ENCODE results near the gene MT1G.
"Not testable (repeated sequence)": the region's sequence is repeated elsewhere in the genome, so short reads cannot be mapped to it uniquely, and the experiment has no call there.

Gene MT1G

DNA sequence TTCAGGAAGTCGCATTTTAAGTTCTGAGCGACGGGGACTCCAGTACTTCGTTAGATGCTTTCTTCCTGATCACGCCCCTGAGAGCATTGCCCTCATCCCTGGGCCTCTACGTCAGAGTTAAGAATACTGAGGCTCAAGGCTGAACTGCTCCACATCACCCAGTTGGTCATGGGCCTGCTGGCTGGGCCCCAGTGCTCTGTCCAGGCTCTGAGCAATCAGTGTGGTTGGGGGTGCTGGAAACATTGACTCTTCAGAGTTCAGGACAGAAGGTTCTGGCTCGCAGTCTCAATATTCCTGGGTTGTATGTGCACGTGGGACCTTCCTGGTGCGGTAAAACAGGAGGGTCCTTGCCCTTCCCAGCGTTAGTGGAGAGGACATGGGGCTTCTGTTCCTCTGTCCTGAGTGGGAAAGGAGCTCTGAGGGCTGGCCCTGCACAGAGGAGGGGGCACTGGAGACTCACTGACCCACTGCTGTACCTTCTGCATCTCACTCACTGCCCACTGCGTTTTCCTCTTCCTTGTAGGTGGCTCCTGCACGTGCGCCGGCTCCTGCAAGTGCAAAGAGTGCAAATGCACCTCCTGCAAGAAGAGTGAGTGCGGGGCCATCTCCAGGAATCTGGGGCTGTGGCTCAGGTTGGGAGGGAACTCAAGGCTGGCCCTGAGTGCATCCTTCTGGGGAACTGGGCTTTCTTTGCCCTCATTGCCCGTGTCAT lies 41.8 kb downstream of the MT1G start:
- Histone ChIP-seq H3K27me3 (ENCODE audit: control insufficient read depth in 1 of 2, insufficient read depth in 2 of 2, low read length in 2 of 2) (no peaks in the 10 kb centered on the region), H3K9ac (ENCODE audit: low read length in 2 of 2) (peak overlapping the region; percentile 95 to 97), H3K9me3 (ENCODE audit: control insufficient read depth in 2 of 2, low read length in 2 of 2) (no peaks in the 10 kb centered on the region), H3K4me3 (ENCODE audit: low read length in 2 of 2) (peak overlapping the region; percentile 91 to 96), H3K27ac (ENCODE audit: low read length) (peak overlapping the region; percentile 96), H3K36me3 (ENCODE audit: control insufficient read depth in 2 of 2, insufficient read depth in 2 of 2, low read length in 2 of 2) (no peaks in the 10 kb centered on the region), H3K4me1 (ENCODE audit: control insufficient read depth, insufficient read depth, low read length) (peaks cover 17% of the 10 kb centered on the region)

DNA sequence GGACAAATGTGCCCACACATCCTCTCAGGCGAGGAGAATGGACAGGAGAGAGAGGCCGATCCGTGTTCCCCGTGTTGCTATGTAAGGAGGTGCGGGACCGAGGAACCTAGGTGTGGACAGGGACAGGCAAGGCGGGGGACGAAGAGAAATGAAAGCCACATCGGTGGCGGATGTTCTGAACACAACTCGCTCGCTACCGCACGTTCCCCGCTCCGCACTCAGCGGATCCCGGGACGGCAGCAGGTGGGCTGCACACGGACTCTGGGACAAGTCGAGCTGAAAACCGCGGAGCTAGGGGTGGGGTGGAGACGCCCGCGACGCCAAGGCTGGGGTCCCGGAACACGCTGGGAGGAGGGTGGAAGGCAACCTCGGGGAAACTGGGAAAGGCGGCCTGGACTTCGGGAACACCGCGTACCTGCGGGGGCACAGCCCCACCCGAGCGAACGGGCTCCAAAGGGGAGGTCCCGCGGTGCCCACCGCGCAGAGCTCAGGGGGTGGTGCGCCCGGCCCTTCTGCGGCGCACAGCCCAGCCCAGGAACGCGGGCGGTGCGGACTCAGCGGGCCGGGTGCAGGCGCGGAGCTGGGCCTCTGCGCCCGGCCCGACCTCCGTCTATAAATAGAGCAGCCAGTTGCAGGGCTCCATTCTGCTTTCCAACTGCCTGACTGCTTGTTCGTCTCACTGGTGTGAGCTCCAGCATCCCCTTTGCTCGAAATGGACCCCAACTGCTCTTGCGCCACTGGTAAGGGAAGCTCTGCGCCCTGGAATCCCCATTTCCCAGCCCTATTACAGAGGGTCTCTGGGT lies 42.5 kb downstream of the MT1G start, which contains the start of gene MT1E:
MT1E (plus strand) TSS at position 642 of the 803 bp plus-strand sequence; CDS start at position 713, 71 bp downstream.
- Histone ChIP-seq H3K27ac (ENCODE audit: low read length) (peak within 1 kb of the TSS; percentile 96), H3K9me3 (ENCODE audit: control insufficient read depth in 2 of 2, low read length in 2 of 2) (no peaks in the 10 kb centered on the region), H3K9ac (ENCODE audit: low read length in 2 of 2) (peak within 1 kb of the TSS; percentile 95 to 97), H3K36me3 (ENCODE audit: control insufficient read depth in 2 of 2, insufficient read depth in 2 of 2, low read length in 2 of 2) (no peaks in the 10 kb centered on the region), H3K27me3 (ENCODE audit: control insufficient read depth in 1 of 2, insufficient read depth in 2 of 2, low read length in 2 of 2) (no peaks in the 10 kb centered on the region), H3K4me1 (ENCODE audit: control insufficient read depth, insufficient read depth, low read length) (peaks cover 17% of the 10 kb centered on the region), H3K4me3 (ENCODE audit: low read length in 2 of 2) (peak within 1 kb of the TSS; percentile 91 to 96)

DNA sequence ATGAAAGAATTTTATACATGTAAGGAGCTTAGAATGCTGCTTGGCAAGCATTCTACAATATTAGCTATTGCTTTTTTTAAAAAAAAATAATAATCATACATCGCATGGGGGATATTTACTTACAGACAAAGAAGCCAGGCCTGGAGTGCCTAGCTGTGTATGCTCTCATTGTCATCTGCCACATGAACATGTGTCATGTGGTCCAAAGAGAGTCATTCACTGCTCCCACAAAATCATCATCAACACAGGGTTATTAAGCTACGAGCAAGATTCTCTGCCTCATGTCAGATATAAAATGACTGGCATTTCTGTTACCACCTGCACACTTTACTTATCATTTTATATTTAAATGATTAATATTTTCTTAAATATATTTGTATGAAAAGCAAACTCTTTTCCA lies 44.2 kb downstream of the MT1G start:
- no peak overlapping the region for H3K9ac ChIP-seq (ENCODE audit: low read length in 2 of 2)

DNA sequence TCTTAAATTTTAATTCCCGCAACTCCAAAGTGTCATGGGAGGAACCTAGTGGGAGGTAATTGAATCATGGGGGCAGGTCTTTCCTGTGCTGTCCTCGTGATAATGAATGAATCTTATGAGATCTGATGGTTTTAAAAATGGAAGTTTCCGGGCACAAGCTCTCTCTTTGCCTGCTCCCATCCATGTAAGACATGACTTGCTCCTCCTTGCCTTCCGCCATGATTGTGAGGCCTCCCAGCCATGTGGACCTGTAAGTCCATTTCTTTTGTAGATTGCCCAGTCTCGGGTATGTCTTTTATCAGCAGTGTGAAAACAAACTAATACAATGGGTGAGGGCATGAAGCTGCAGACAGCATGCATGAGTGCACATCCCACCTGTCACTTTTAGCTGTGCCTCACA lies 44.7 kb downstream of the MT1G start:
- peaks cover 23% of the 10 kb centered on the region for H3K4me1 ChIP-seq (ENCODE audit: control insufficient read depth, insufficient read depth, low read length)
- H3K36me3 ChIP-seq (ENCODE audit: control insufficient read depth in 2 of 2, insufficient read depth in 2 of 2, low read length in 2 of 2); H3K27me3 ChIP-seq (ENCODE audit: control insufficient read depth in 1 of 2, insufficient read depth in 2 of 2, low read length in 2 of 2); H3K9ac ChIP-seq (ENCODE audit: low read length in 2 of 2); H3K4me3 ChIP-seq (ENCODE audit: low read length in 2 of 2); H3K27ac ChIP-seq (ENCODE audit: low read length); H3K9me3 ChIP-seq (ENCODE audit: control insufficient read depth in 2 of 2, low read length in 2 of 2): not testable (repeated sequence)

More for the DNA sequence above, 44.2 kb downstream of the MT1G start:
- Histone ChIP-seq H3K4me1 (ENCODE audit: control insufficient read depth, insufficient read depth, low read length) (peaks cover 20% of the 10 kb centered on the region), H3K27ac (ENCODE audit: low read length) (no peak overlapping the region), H3K27me3 (ENCODE audit: control insufficient read depth in 1 of 2, insufficient read depth in 2 of 2, low read length in 2 of 2) (no peaks in the 10 kb centered on the region), H3K36me3 (ENCODE audit: control insufficient read depth in 2 of 2, insufficient read depth in 2 of 2, low read length in 2 of 2) (no peaks in the 10 kb centered on the region), H3K4me3 (ENCODE audit: low read length in 2 of 2) (no peak overlapping the region), H3K9me3 (ENCODE audit: control insufficient read depth in 2 of 2, low read length in 2 of 2) (no peaks in the 10 kb centered on the region)

DNA sequence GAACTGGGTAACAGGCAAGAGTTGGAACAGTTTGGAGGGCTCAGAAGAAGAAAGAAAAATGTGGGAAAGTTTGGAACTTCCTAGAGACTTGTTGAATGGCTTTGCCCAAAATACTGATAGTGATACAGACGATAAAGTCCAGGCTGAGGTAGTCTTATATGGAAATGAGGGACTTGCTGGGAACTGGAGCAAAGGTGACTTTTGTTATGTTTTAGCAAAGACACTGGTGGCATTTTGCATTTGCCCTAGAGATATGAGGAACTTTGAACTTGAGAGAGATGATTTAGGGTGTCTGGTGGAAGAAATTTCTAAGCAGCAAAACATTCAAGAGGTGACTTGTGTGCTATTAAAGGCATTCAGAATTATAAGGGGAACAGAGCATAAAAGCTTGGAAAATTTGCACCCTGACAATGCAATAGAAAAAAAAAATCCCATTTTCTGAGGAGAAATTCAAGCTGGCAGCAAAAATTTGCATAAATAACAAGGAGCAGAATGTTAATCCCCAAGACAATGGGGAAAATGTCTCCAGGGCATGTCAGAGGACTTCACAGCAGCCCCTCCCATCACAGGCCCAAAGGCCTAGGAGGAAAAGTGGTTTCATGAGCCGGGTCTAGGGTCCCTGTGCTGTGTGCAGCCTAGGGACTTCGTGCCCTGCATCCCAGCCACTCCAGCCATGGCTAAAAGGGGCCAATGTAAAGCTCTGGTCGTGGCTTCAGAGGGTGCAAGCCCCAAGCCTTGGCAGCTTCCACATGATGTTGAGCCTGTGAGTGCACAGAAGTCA lies 46.0 kb downstream of the MT1G start:
- H3K9ac ChIP-seq (ENCODE audit: low read length in 2 of 2); H3K27me3 ChIP-seq (ENCODE audit: control insufficient read depth in 1 of 2, insufficient read depth in 2 of 2, low read length in 2 of 2); H3K4me3 ChIP-seq (ENCODE audit: low read length in 2 of 2); H3K36me3 ChIP-seq (ENCODE audit: control insufficient read depth in 2 of 2, insufficient read depth in 2 of 2, low read length in 2 of 2); H3K9me3 ChIP-seq (ENCODE audit: control insufficient read depth in 2 of 2, low read length in 2 of 2): not testable (repeated sequence)
- Histone ChIP-seq H3K4me1 (ENCODE audit: control insufficient read depth, insufficient read depth, low read length) (peaks cover 32% of the 10 kb centered on the region), H3K27ac (ENCODE audit: low read length) (peak overlapping the region; percentile 37)

DNA sequence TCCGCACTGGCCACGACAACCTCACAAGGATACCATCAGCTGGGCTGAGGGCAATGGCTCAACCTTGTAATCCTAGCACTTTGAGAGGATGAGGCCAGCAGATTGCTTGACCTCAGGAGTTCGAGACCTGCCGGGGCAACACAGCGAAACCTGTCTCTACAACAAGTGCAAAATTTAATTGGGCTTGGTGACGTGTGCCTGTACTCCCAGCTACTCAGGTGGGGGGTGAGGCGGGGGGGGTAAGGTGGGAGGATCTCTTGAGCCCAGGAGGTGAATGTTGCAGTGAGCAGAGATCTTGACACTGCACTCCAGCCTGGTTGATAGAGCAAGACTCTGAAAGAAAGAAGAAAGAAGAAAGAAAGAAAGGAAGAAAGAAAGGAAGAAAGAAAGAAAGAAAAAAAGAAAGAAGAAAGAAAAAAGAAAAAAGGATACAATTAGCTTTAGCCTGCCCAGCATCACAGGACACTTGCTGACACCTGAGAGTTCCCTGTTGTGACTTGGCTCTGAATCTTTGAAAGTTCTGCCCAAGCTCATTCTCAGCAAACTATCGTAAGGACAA lies 47.4 kb downstream of the MT1G start:
- Histone ChIP-seq H3K4me1 (ENCODE audit: control insufficient read depth, insufficient read depth, low read length) (peaks cover 24% of the 10 kb centered on the region), H3K9ac (ENCODE audit: low read length in 2 of 2) (no peak overlapping the region), H3K4me3 (ENCODE audit: low read length in 2 of 2) (no peak overlapping the region)

DNA sequence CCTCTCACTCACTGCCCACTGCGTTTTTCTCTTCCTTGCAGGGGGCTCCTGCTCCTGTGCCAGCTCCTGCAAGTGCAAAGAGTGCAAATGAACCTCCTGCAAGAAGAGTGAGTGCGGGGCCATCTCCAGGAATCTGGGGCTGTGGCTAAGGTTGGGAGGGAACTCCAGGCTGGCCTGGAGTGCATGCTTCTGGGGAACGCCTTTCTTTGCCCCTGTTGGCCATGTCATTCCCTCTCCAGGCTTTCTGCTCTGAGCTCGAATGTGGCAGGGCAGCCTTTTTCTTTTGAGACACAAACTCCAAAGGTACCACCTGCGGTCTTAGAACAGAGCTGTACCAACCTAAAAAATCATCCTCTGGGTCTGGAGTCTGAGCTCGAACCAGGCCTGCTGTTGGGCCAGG lies 49.7 kb downstream of the MT1G start:
- no peak overlapping the region for H3K9ac ChIP-seq (ENCODE audit: low read length in 2 of 2)
- H3K27me3 ChIP-seq (ENCODE audit: control insufficient read depth in 1 of 2, insufficient read depth in 2 of 2, low read length in 2 of 2) = no peaks in the 10 kb centered on the region
- no peak overlapping the region for H3K27ac ChIP-seq (ENCODE audit: low read length)
- no peaks in the 10 kb centered on the region for H3K36me3 ChIP-seq (ENCODE audit: control insufficient read depth in 2 of 2, insufficient read depth in 2 of 2, low read length in 2 of 2)
- H3K4me3 ChIP-seq (ENCODE audit: low read length in 2 of 2) = peak overlapping the region in 1 of 2 donors; percentile 75
- no peaks in the 10 kb centered on the region for H3K9me3 ChIP-seq (ENCODE audit: control insufficient read depth in 2 of 2, low read length in 2 of 2)
- peaks cover 21% of the 10 kb centered on the region for H3K4me1 ChIP-seq (ENCODE audit: control insufficient read depth, insufficient read depth, low read length)

More for the DNA sequence above, 47.4 kb downstream of the MT1G start:
- Histone ChIP-seq H3K9me3 (ENCODE audit: control insufficient read depth in 2 of 2, low read length in 2 of 2) (no peaks in the 10 kb centered on the region), H3K36me3 (ENCODE audit: control insufficient read depth in 2 of 2, insufficient read depth in 2 of 2, low read length in 2 of 2) (no peaks in the 10 kb centered on the region), H3K27ac (ENCODE audit: low read length) (no peak overlapping the region), H3K27me3 (ENCODE audit: control insufficient read depth in 1 of 2, insufficient read depth in 2 of 2, low read length in 2 of 2) (no peaks in the 10 kb centered on the region)

DNA sequence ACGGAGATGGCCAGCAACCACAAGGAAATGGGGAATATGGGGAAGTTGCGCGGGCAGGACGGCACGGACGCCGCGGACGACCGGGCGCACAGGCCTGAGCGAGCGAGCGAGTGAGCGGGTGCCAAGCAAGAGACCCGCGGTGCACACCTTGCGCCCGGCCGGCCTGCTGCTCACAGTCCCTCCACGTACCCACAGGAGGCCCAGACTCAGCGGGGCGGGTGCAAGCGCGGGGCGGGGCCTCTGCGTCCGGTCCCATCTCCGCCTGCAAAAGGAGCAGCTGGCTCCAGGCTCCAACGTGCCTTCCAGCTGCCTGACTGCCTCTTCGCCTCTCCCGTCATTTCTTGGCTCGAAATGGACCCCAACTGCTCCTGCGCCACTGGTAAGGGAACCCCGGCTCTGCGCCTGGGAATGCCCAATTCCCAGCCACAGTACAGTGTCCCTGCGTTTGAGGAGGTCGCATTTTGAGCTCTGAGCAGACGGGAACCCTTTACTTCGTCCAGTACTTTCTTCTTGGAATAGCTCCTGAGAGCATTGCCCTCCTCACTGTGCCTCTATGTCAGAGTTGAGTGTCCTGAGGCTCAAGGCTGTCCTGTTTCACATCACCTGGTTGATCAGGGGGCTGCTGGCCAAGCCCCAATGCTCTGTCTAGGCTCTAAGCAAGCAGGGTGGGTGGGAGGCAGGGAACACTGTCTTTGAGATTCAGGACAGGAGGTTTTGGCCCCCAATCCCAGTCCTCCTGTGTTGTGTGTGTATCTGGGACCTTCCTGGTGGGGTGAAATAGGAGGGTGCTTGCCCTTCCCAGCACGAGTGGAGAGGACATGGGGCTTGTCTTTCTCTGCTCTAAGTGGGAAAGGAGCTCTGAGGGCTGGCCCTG lies 50.4 kb downstream of the MT1G start:
- H3K9ac ChIP-seq (ENCODE audit: low read length in 2 of 2) = peak overlapping the region; percentile 50 to 75
- peak overlapping the region; percentile 42 to 75 for H3K4me3 ChIP-seq (ENCODE audit: low read length in 2 of 2)
- H3K36me3 ChIP-seq (ENCODE audit: control insufficient read depth in 2 of 2, insufficient read depth in 2 of 2, low read length in 2 of 2) = no peaks in the 10 kb centered on the region
- peaks cover 21% of the 10 kb centered on the region for H3K4me1 ChIP-seq (ENCODE audit: control insufficient read depth, insufficient read depth, low read length)
- H3K27me3 ChIP-seq (ENCODE audit: control insufficient read depth in 1 of 2, insufficient read depth in 2 of 2, low read length in 2 of 2) = no peaks in the 10 kb centered on the region
- no peaks in the 10 kb centered on the region for H3K9me3 ChIP-seq (ENCODE audit: control insufficient read depth in 2 of 2, low read length in 2 of 2)
- H3K27ac ChIP-seq (ENCODE audit: low read length) = peak overlapping the region; percentile 67

All from stomach smooth muscle (tissue), 2 donors.